Uterus (tissue), 4 donors: ENCODE data around the gene ABCG2. TPM values are rescaled to one million over a fixed set of nuclear protein-coding genes. Genes with fewer than 3 reads are reported as not detected.

Experiments used
- DNase-seq, 2 donors: peaks; one replicate each; pipeline ENCODE4 v3.0.0-alpha.2; 2019 to 2020
- H3K27ac ChIP-seq, 2 donors: fragments of 200-600 bp; sonication (generic); 1 replicate in 1 of 2; 2 replicates in 1 of 2; pipeline ENCODE4 v1.5.1; 2016 to 2018
- H3K27me3 ChIP-seq, 2 donors: fragments of 200-600 bp; sonication (generic); one replicate each; pipeline ENCODE4 v1.5.1; 2018 to 2019; ENCODE audit warnings: control low read depth in 1 of 2
- H3K36me3 ChIP-seq, 2 donors: fragments of 200-600 bp; sonication (generic); one replicate each; pipeline ENCODE4 v1.5.1; 2019; ENCODE audit warnings: control low read depth in 1 of 2
- H3K4me1 ChIP-seq, 2 donors: fragments of 200-600 bp; sonication (generic); one replicate each; pipeline ENCODE4 v1.5.1; 2018 to 2019; ENCODE audit warnings: control low read depth in 1 of 2
- H3K4me3 ChIP-seq, 2 donors: fragments of 200-600 bp; sonication (generic); 1 replicate in 1 of 2; 2 replicates in 1 of 2; pipeline ENCODE4 v1.5.1; 2018 to 2019; ENCODE audit warnings: mild to moderate bottlenecking in 1 of 2
- H3K9me3 ChIP-seq, 2 donors: fragments of 200-600 bp; sonication (generic); one replicate each; pipeline ENCODE4 v1.5.1; 2019; ENCODE audit warnings: control low read depth in 1 of 2
- CTCF ChIP-seq, 4 experiments: fragments of 200-600 bp in 2 of 4; fragments of 450-650 bp in 2 of 4; sonication (generic) in 2 of 4; IDR thresholded peaks; one replicate each; pipeline ENCODE4 v1.5.1; 2016 to 2019; ENCODE audit warnings: antibody characterized with exemption in 4 of 4, mild to moderate bottlenecking in 2 of 4, moderate library complexity in 1 of 4
- POLR2A ChIP-seq, 2 donors: fragments of 450-650 bp; IDR thresholded peaks; one replicate each; pipeline ENCODE4 v1.6.1; 2016; ENCODE audit warnings: antibody characterized with exemption in 2 of 2, mild to moderate bottlenecking in 1 of 2, moderate library complexity in 1 of 2
- intact Hi-C: fragments of 100-400 bp; cut with DNase I; formaldehyde crosslinking; loops from one replicate; pipeline ENCODE4 v1.15.1; 2023; ENCODE audit warnings: low total_unique reads
- total RNA-seq, 4 donors: library from RNA; depleted of rRNA in 3 of 4; stranded (reverse); fragments of >200 nt in 3 of 4; gene quantifications; one replicate each; pipeline versions ENCODE4 v1.1.0 to v1.2.4, GENCODE V29; 2014 to 2023
- donor health status: DM: yes; HTN: yes; CAD: no.

Gene ABCG2
- total RNA-seq, 4 donors from 2014 or later = 35.9 to 61.8 (median 50.0) TPM

DNA sequence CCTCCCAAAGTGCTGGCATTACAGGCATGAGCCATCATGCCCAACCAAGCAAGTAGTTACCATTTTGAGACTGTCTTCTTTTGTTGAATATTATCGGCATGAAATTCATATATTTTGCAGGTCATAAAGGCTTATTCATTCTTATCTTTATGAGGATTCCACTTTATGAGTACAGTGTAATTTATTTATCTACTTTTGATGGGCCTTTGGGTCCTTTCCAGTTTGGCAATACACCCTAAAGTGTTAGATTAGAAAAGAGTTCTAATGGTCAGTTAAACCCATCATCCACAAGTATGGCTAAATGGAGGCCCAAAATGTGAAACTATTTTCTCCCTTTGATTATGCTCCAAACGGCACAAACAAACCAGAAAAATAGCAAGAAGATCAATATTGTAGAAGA, 10.9 kb upstream of the ABCG2 start:
- Histone ChIP-seq H3K27ac (no peak overlapping the region), H3K27me3 (no peaks in the 10 kb centered on the region), H3K9me3 (no peaks in the 10 kb centered on the region), H3K36me3 (no peaks in the 10 kb centered on the region), H3K4me1 (no peaks in the 10 kb centered on the region), H3K4me3 (no peak overlapping the region)
- TF ChIP-seq POLR2A (IDR thresholded peaks at IDR 0.05) (no peak), CTCF (IDR thresholded peaks at IDR 0.05) (no peak)
- DNase-seq = no peak
- intact Hi-C loops = no loop called here

GRCh38 chr4:88166608-88167007, 8.2 kb upstream of the ABCG2 start:
- no peak for TF ChIP-seq POLR2A (IDR thresholded peaks at IDR 0.05)
- TF ChIP-seq CTCF (IDR thresholded peaks at IDR 0.05) = no peak
- no peak for DNase-seq
- intact Hi-C loops = no loop called here
- Histone ChIP-seq H3K9me3 (no peaks in the 10 kb centered on the region), H3K4me1 (no peaks in the 10 kb centered on the region), H3K27ac (peak overlapping the region in 1 of 2 donors; percentile 27), H3K36me3 (no peaks in the 10 kb centered on the region), H3K4me3 (no peak overlapping the region), H3K27me3 (no peaks in the 10 kb centered on the region)

DNA sequence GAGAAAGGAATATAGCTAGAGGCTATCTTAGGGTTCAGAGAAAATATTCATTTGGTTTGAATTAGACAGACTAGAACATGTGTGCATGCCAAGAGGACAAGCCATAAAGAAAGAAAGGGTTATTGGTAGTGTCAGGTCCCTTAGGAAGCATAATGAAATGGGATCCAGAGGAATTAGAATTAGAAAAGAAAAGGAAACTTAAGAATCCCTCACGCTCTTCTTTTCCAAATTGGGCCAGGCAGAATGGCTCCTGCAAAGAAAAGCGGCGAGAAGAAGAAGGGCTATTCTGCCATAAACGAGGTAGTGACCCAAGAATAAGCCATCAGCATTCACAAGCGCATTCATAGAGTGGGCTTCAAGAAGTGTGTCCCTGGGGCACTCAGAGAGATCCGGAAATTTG, 4.9 kb upstream of the ABCG2 start:
- no peak overlapping the region for H3K4me3 ChIP-seq
- TF ChIP-seq POLR2A (IDR thresholded peaks at IDR 0.05) (no peak), CTCF (IDR thresholded peaks at IDR 0.05) (no peak)
- no peaks in the 10 kb centered on the region for H3K4me1 ChIP-seq
- no peaks in the 10 kb centered on the region for H3K36me3 ChIP-seq
- DNase-seq = no peak
- no peaks in the 10 kb centered on the region for H3K9me3 ChIP-seq
- intact Hi-C loops = no loop called here
- no peaks in the 10 kb centered on the region for H3K27me3 ChIP-seq
- H3K27ac ChIP-seq = no peak overlapping the region

GRCh38 chr4:88162626-88163025, 4.2 kb upstream of the ABCG2 start:
- TF ChIP-seq CTCF (IDR thresholded peaks at IDR 0.05) (no peak), POLR2A (IDR thresholded peaks at IDR 0.05) (no peak)
- no peak overlapping the region for H3K4me3 ChIP-seq
- no peaks in the 10 kb centered on the region for H3K36me3 ChIP-seq
- H3K4me1 ChIP-seq = no peaks in the 10 kb centered on the region
- no peak overlapping the region for H3K27ac ChIP-seq
- intact Hi-C loops = no loop called here
- H3K9me3 ChIP-seq = no peaks in the 10 kb centered on the region
- no peaks in the 10 kb centered on the region for H3K27me3 ChIP-seq
- no peak for DNase-seq

DNA sequence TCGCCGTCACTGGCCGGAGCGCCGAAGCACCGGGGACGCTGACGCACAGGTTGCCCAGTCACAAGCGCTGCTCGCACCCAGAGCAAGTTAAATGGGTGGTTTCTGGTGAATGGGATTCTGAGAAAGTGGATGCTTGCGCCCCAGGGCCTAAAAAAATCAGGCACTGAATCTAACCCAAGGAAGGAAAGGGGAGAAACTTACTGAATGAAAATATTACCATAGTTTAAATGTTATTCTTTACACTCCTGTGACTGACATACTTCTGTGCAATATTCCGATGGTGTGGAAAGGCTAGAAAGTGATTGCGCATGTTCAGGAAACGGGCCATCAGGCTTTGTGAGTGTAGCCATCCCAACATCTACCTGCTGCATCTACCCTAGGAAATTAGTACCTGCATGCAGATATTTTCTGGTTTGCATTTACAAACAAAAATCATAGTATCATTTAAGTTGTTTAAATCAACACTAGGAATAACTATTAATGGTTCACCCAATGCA, 838 bp upstream of the ABCG2 start:
- Histone ChIP-seq H3K27me3 (no peaks in the 10 kb centered on the region), H3K27ac (peak overlapping the region; percentile 62 to 72), H3K36me3 (no peaks in the 10 kb centered on the region), H3K9me3 (no peaks in the 10 kb centered on the region), H3K4me3 (peak overlapping the region; percentile 50 to 53), H3K4me1 (no peaks in the 10 kb centered on the region)
- TF ChIP-seq CTCF (IDR thresholded peaks at IDR 0.05) (no peak), POLR2A (IDR thresholded peaks at IDR 0.05) (no peak)
- intact Hi-C loops = no loop called here
- no peak for DNase-seq
